ENCODE data around the gene SRGAP1.
"Not testable (repeated sequence)": the region's sequence is repeated elsewhere in the genome, so short reads cannot be mapped to it uniquely, and the experiment has no call there.

Gene SRGAP1

GRCh38 chr12:64097366-64098105 is 253.0 kb downstream of the SRGAP1 start:
- no peak for DNase-seq

- no peak for DNase-seq
Measured at GRCh38 chr12:64098709-64099354, 254.3 kb downstream of the SRGAP1 start.

GRCh38 chr12:64099397-64099796 is 254.9 kb downstream of the SRGAP1 start:
- no peak for DNase-seq

GRCh38 chr12:64102339-64102738 is 257.8 kb downstream of the SRGAP1 start:
- DNase-seq, result no peak

- no peak for DNase-seq
Measured at GRCh38 chr12:64103825-64104740, 259.6 kb downstream of the SRGAP1 start.

GRCh38 chr12:64105026-64105425 is 260.5 kb downstream of the SRGAP1 start:
- no peak for DNase-seq

GRCh38 chr12:64107776-64108175 is 263.3 kb downstream of the SRGAP1 start:
- no peak for DNase-seq

GRCh38 chr12:64109706-64110105 is 265.2 kb downstream of the SRGAP1 start:
- no peak for DNase-seq

- DNase-seq, result no peak
Measured at GRCh38 chr12:64110864-64111263, 266.4 kb downstream of the SRGAP1 start.

GRCh38 chr12:64116969-64117368 is 272.5 kb downstream of the SRGAP1 start:
- no peak for DNase-seq

GRCh38 chr12:64120568-64120967 is 276.1 kb downstream of the SRGAP1 start:
- no peak for DNase-seq

GRCh38 chr12:64121086-64121485 is 276.6 kb downstream of the SRGAP1 start:
- DNase-seq, result not testable (repeated sequence)

- DNase-seq, result no peak
Measured at GRCh38 chr12:64122154-64122553, 277.7 kb downstream of the SRGAP1 start.

- no peak for DNase-seq
Measured at GRCh38 chr12:64122995-64123394, 278.5 kb downstream of the SRGAP1 start.

- no peak for DNase-seq
Measured at GRCh38 chr12:64123448-64123847, 278.9 kb downstream of the SRGAP1 start.

GRCh38 chr12:64124511-64125197 is 280.2 kb downstream of the SRGAP1 start:
- DNase-seq, result no peak

- no peak for DNase-seq
Measured at GRCh38 chr12:64125913-64126312, 281.4 kb downstream of the SRGAP1 start.

- no peak for DNase-seq
Measured at GRCh38 chr12:64127811-64128210, 283.3 kb downstream of the SRGAP1 start.

- DNase-seq, result no peak
Measured at GRCh38 chr12:64128366-64128765, 283.9 kb downstream of the SRGAP1 start.

- DNase-seq, result not testable (repeated sequence)
Measured at GRCh38 chr12:64130476-64130875, 286.0 kb downstream of the SRGAP1 start.

GRCh38 chr12:64131456-64131855 is 287.0 kb downstream of the SRGAP1 start:
- not testable (repeated sequence) for DNase-seq

GRCh38 chr12:64132672-64133071 is 288.2 kb downstream of the SRGAP1 start:
- not testable (repeated sequence) for DNase-seq

- DNase-seq, result no peak
Measured at GRCh38 chr12:64137117-64137516, 292.6 kb downstream of the SRGAP1 start.

Data from activated CD4-positive, alpha-beta T cell treated with anti-CD3 and anti-CD28 coated beads, Interleukin-2, amount 50 U/mL, for 16 hours (primary cell).